Measurements from ENCODE around the gene BAZ2B. TPM values are rescaled to one million over a fixed set of nuclear protein-coding genes. Genes with fewer than 3 reads are reported as not detected.
A peak's percentile ranks its signal among the peaks of the same experiment; 100 is the strongest.

Gene BAZ2B
- total RNA-seq, 3 donors from 2014 or later (not counting 1 experiment from before 2014, with no cell fraction given), result 59.8 to 73.7 (median 68.4) TPM

GRCh38 chr2:159456500-159457426 lies 159.6 kb downstream of the BAZ2B start:
- H3K4me1 ChIP-seq (ENCODE audit: control insufficient read depth, insufficient read depth, low read length), result peaks cover 7% of the 10 kb centered on the region
- TF ChIP-seq CTCF (IDR thresholded peaks at IDR 0.05), result no peak
- no peaks in the 10 kb centered on the region for H3K9me3 ChIP-seq (ENCODE audit: control insufficient read depth, insufficient read depth, low read length)
- no peaks in the 10 kb centered on the region for H3K36me3 Mint-ChIP-seq
- no peak overlapping the region for H3K27ac ChIP-seq (ENCODE audit: low read length)
- peak overlapping the region; percentile 45 for H3K4me3 Mint-ChIP-seq
- peaks cover 31 to 43% of the 10 kb centered on the region in 2 donors for H3K4me1 Mint-ChIP-seq
- ATAC-seq (peak; percentile 40 to 57 (median 53)), DNase-seq (no peak)
- no peaks in the 10 kb centered on the region for H3K27me3 Mint-ChIP-seq (ENCODE audit: low read depth in 2 of 2)
- H3K36me3 ChIP-seq (ENCODE audit: control insufficient read depth, insufficient read depth, low read length), result no peaks in the 10 kb centered on the region
- WGBS (ENCODE audit: insufficient coverage), result 100% methylated on average over 1 of the region's 5 CpGs
- H3K9me3 Mint-ChIP-seq, result no peaks in the 10 kb centered on the region
- intact Hi-C loops (cut with micrococcal nuclease), result no loop called here
- no peaks in the 10 kb centered on the region for H3K27me3 ChIP-seq (ENCODE audit: control insufficient read depth, insufficient read depth, low read length)
- no peak overlapping the region for H3K4me3 ChIP-seq (ENCODE audit: low read length)
- peak overlapping the region; percentile 16 to 57 for H3K27ac Mint-ChIP-seq

- peak overlapping the region; percentile 31 for H3K4me3 Mint-ChIP-seq
- H3K4me1 Mint-ChIP-seq, result peaks cover 26 to 37% of the 10 kb centered on the region in 2 donors
- ATAC-seq (peak in 2 of 3 donors; percentile 41 to 57), DNase-seq (no peak)
- peak overlapping the region in 1 of 2 donors; percentile 70 for H3K27ac Mint-ChIP-seq
- TF ChIP-seq CTCF (IDR thresholded peaks at IDR 0.05), result no peak
- Histone ChIP-seq H3K4me3 (ENCODE audit: low read length) (no peak overlapping the region), H3K27ac (ENCODE audit: low read length) (no peak overlapping the region), H3K9me3 (ENCODE audit: control insufficient read depth, insufficient read depth, low read length) (no peaks in the 10 kb centered on the region), H3K36me3 (ENCODE audit: control insufficient read depth, insufficient read depth, low read length) (no peaks in the 10 kb centered on the region), H3K27me3 (ENCODE audit: control insufficient read depth, insufficient read depth, low read length) (no peaks in the 10 kb centered on the region), H3K4me1 (ENCODE audit: control insufficient read depth, insufficient read depth, low read length) (peaks cover 7% of the 10 kb centered on the region)
- no peaks in the 10 kb centered on the region for H3K27me3 Mint-ChIP-seq (ENCODE audit: low read depth in 2 of 2)
- intact Hi-C loops (cut with micrococcal nuclease), result no loop called here
- no peaks in the 10 kb centered on the region for H3K36me3 Mint-ChIP-seq
- no peaks in the 10 kb centered on the region for H3K9me3 Mint-ChIP-seq
Observed at GRCh38 chr2:159455330-159455918, 160.9 kb downstream of the BAZ2B start.

- H3K9me3 Mint-ChIP-seq, result no peaks in the 10 kb centered on the region
Observed at GRCh38 chr2:159454185-159454584, 162.2 kb downstream of the BAZ2B start.

More at GRCh38 chr2:159454185-159454584, 162.2 kb downstream of the BAZ2B start:
- peaks cover 26 to 37% of the 10 kb centered on the region in 2 donors for H3K4me1 Mint-ChIP-seq
- Histone ChIP-seq H3K9me3 (ENCODE audit: control insufficient read depth, insufficient read depth, low read length) (no peaks in the 10 kb centered on the region), H3K4me1 (ENCODE audit: control insufficient read depth, insufficient read depth, low read length) (peaks cover 7% of the 10 kb centered on the region), H3K27ac (ENCODE audit: low read length) (no peak overlapping the region), H3K4me3 (ENCODE audit: low read length) (no peak overlapping the region), H3K27me3 (ENCODE audit: control insufficient read depth, insufficient read depth, low read length) (no peaks in the 10 kb centered on the region), H3K36me3 (ENCODE audit: control insufficient read depth, insufficient read depth, low read length) (no peaks in the 10 kb centered on the region)
- no peak for TF ChIP-seq CTCF (IDR thresholded peaks at IDR 0.05)
- no peak for ATAC-seq
- H3K4me3 Mint-ChIP-seq, result no peak overlapping the region
- no peak for DNase-seq
- H3K36me3 Mint-ChIP-seq, result no peaks in the 10 kb centered on the region
- no peak overlapping the region for H3K27ac Mint-ChIP-seq
- no peaks in the 10 kb centered on the region for H3K27me3 Mint-ChIP-seq (ENCODE audit: low read depth in 2 of 2)
- intact Hi-C loops (cut with micrococcal nuclease), result no loop called here

Data from natural killer cell (primary cell).